SK-N-MC (cell line): ENCODE results near the gene PTPRB.

Experiments used
- EZH2 ChIP-seq: fragments of 200-600 bp; sonication (generic); IDR thresholded peaks from one replicate; pipeline ENCODE4 v1.6.1; 2017; ENCODE audit warnings: antibody characterized with exemption
- POLR2AphosphoS5 ChIP-seq: IDR thresholded peaks from 2 replicates; pipeline ENCODE4 v1.6.1; 2012; ENCODE audit warnings: mild to moderate bottlenecking, low read depth, low read length, borderline replicate concordance

DNA sequence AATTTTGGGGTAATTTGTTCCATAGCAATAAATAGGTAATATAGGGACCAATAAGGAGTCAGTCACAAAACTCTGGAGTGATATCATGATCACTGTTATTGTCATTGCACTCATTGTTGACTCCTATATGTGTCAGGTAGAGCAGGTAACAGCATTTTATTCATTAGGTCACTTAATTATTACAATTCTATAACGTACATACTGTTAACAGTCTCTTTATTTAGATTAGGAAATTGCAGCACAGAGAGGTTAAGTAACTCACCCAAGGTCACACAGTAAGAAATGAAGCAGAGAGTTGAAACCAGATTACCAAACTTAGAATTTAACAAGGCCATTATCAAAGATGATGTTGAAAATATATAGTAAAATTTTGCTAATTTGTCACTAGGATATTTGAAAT is 49.7 kb upstream of the PTPRB start:
- TF ChIP-seq POLR2AphosphoS5 (no peak), EZH2 (no peak)
